Body of pancreas (tissue), 4 donors: ENCODE data around the gene SLC12A9.

Source experiments
- CTCF ChIP-seq, 7 experiments: fragments of 450-650 bp in 4 of 7; fragments of 200-600 bp in 3 of 7; sonication (generic) in 3 of 7; IDR thresholded peaks; one replicate each; pipeline ENCODE4 v1.5.1; 2016 to 2019; ENCODE audit warnings: antibody characterized with exemption in 7 of 7
- POLR2A ChIP-seq, 3 donors: fragments of 450-650 bp; IDR thresholded peaks; one replicate each; pipeline ENCODE4 v1.6.1; 2016; ENCODE audit warnings: antibody characterized with exemption in 3 of 3, mild to moderate bottlenecking in 2 of 3

GRCh38 chr7:100819586-100819985 lies 32.9 kb upstream of the SLC12A9 start:
- TF ChIP-seq POLR2A (IDR thresholded peaks at IDR 0.05) (no peak), CTCF (IDR thresholded peaks at IDR 0.05) (no peak)
